Panc1 (cell line): ENCODE results near the gene GAL3ST2.

ENCODE experiments used
- CTCF ChIP-seq: fragments of 450-650 bp; IDR thresholded peaks from 2 replicates; pipeline ENCODE4 v1.5.1; 2017; ENCODE audit warnings: mild to moderate bottlenecking
- POLR2AphosphoS5 ChIP-seq: IDR thresholded peaks from 2 replicates; pipeline ENCODE4 v1.6.1; 2012; ENCODE audit warnings: mild to moderate bottlenecking, low read depth, low read length, moderate library complexity
- TCF7L2 ChIP-seq: IDR thresholded peaks from 2 replicates; pipeline ENCODE4 v1.6.1; 2011; ENCODE audit warnings: mild to moderate bottlenecking, low read depth, low read length, inconsistent platforms

GRCh38 chr2:241768251-241768711, 8.3 kb upstream of the GAL3ST2 start:
- TF ChIP-seq CTCF = no peak
- no peak for TF ChIP-seq POLR2AphosphoS5
- no peak for TF ChIP-seq TCF7L2
